PC-9 (cell line): ENCODE results near the gene CAPN1.

Source experiments
- EZH2 ChIP-seq: fragments of 200-600 bp; sonication (generic); IDR thresholded peaks from 2 replicates; pipeline ENCODE4 v1.8.0; 2017; ENCODE audit warnings: antibody characterized with exemption, low read depth
- TF ChIP-seq, protein P1 (sequence below): fragments of 200-600 bp; sonication (generic); conservative IDR thresholded peaks from 2 replicates; pipeline ENCODE4 v1.6.1; 2017; ENCODE audit warnings: mixed run types, antibody characterized with exemption, mild to moderate bottlenecking, moderate library complexity

- TF ChIP-seq, protein P1, sequence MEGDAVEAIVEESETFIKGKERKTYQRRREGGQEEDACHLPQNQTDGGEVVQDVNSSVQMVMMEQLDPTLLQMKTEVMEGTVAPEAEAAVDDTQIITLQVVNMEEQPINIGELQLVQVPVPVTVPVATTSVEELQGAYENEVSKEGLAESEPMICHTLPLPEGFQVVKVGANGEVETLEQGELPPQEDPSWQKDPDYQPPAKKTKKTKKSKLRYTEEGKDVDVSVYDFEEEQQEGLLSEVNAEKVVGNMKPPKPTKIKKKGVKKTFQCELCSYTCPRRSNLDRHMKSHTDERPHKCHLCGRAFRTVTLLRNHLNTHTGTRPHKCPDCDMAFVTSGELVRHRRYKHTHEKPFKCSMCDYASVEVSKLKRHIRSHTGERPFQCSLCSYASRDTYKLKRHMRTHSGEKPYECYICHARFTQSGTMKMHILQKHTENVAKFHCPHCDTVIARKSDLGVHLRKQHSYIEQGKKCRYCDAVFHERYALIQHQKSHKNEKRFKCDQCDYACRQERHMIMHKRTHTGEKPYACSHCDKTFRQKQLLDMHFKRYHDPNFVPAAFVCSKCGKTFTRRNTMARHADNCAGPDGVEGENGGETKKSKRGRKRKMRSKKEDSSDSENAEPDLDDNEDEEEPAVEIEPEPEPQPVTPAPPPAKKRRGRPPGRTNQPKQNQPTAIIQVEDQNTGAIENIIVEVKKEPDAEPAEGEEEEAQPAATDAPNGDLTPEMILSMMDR, result no peak
- TF ChIP-seq EZH2, result no peak
Measured at GRCh38 chr11:65152122-65152521, 29.6 kb upstream of the CAPN1 start.
